Measurements from ENCODE around the gene ZNF778.

The ZNF778 gene

GRCh38 chr16:89198417-89199240 is 18.9 kb upstream of the ZNF778 start:
- Histone ChIP-seq H3K4me1 (ENCODE audit: control insufficient read depth, insufficient read depth, low read length) (no peaks in the 10 kb centered on the region), H3K4me3 (ENCODE audit: low read depth, low read length) (no peak overlapping the region), H3K27ac (ENCODE audit: extremely low read depth, low read depth, low read length) (no peak overlapping the region), H3K36me3 (ENCODE audit: control insufficient read depth in 2 of 2, insufficient read depth in 1 of 2, low read length in 2 of 2) (no peaks in the 10 kb centered on the region), H3K9me3 (ENCODE audit: control insufficient read depth, insufficient read depth, low read depth, low read length) (no peaks in the 10 kb centered on the region)
- POLR2A ChIA-PET, result interaction anchor here (0.6 to 0.9 kb wide), 2 partner anchors 297 to 341 kb away, joined by 3 to 5 read pairs; no protein-coding TSS in a partner anchor
- CTCF ChIA-PET, result interaction anchor here (0.6 kb wide), 1 partner anchor 490 kb away, joined by 3 read pairs; no protein-coding TSS in a partner anchor
- TF ChIP-seq KLF10 (tag by site-specific recombination; IDR thresholded peaks at IDR 0.05) (no peak), ZNF707 (tag by site-specific recombination; IDR thresholded peaks at IDR 0.05) (no peak), ZNF133 (tag by site-specific recombination; IDR thresholded peaks at IDR 0.05) (no peak), ZNF785 (tag by site-specific recombination; IDR thresholded peaks at IDR 0.05) (no peak), SALL2 (tag by site-specific recombination; IDR thresholded peaks at IDR 0.05; ENCODE audit: borderline replicate concordance) (no peak), ZNF184 (tag by site-specific recombination; IDR thresholded peaks at IDR 0.05) (no peak), ZNF398 (tag by site-specific recombination; IDR thresholded peaks at IDR 0.05) (no peak), ZNF148 (tag by site-specific recombination; IDR thresholded peaks at IDR 0.05; ENCODE audit: borderline replicate concordance) (no peak), YY2 (tag by site-specific recombination; IDR thresholded peaks at IDR 0.05) (no peak), TRIM28 (IDR thresholded peaks at IDR 0.05; ENCODE audit: borderline replicate concordance, low read length) (no peak), ZSCAN4 (tag by site-specific recombination; IDR thresholded peaks at IDR 0.05) (no peak), SP3 (tag by site-specific recombination; IDR thresholded peaks at IDR 0.05) (no peak), ZNF112 (tag by site-specific recombination; IDR thresholded peaks at IDR 0.05) (no peak), ZNF530 (tag by site-specific recombination; IDR thresholded peaks at IDR 0.05; ENCODE audit: low read depth) (no peak), ZNF292 (tag by site-specific recombination; IDR thresholded peaks at IDR 0.05; ENCODE audit: borderline replicate concordance, low read depth) (no peak), ZNF335 (tag by site-specific recombination; conservative IDR thresholded peaks at IDR 0.05) (no peak), HOXA7 (CRISPR knock-in tag; IDR thresholded peaks at IDR 0.05; ENCODE audit: borderline replicate concordance) (no peak)

- Histone ChIP-seq H3K4me1 (ENCODE audit: control insufficient read depth, insufficient read depth, low read length) (no peaks in the 10 kb centered on the region), H3K36me3 (ENCODE audit: control insufficient read depth in 2 of 2, insufficient read depth in 1 of 2, low read length in 2 of 2) (no peaks in the 10 kb centered on the region), H3K4me3 (ENCODE audit: low read depth, low read length) (no peak overlapping the region), H3K9me3 (ENCODE audit: control insufficient read depth, insufficient read depth, low read depth, low read length) (no peaks in the 10 kb centered on the region), H3K27ac (ENCODE audit: extremely low read depth, low read depth, low read length) (no peak overlapping the region)
- ChIA-PET POLR2A (no interaction called here), CTCF (no interaction called here)
- peak; percentile 64 for TF ChIP-seq PRDM10 (tag by site-specific recombination; IDR thresholded peaks at IDR 0.05)
- TF ChIP-seq PATZ1 (tag by site-specific recombination; IDR thresholded peaks at IDR 0.05), result no peak
These were observed 18.0 kb upstream of the ZNF778 start for GRCh38 chr16:89199241-89200123.
